GM23338 (cell line): ENCODE measurements around the gene CDC42BPA. TPM values are rescaled to one million over a fixed set of nuclear protein-coding genes. Genes with fewer than 3 reads are reported as not detected.
A peak's percentile ranks its signal among the peaks of the same experiment; 100 is the strongest.

Experiments used
- ATAC-seq: fragments of 200-7000 bp; cut with Tn5 transposase; 3 replicates; pipeline ENCODE4 v1.9.1; 2020
- DNase-seq: peaks from one replicate; pipeline ENCODE4 v3.0.0-alpha.2; 2015; ENCODE audit warnings: low spot score
- H2AFZ ChIP-seq: fragments of 200-600 bp; sonication (generic); 2 replicates; pipeline ENCODE4 v1.8.0; 2016; ENCODE audit warnings: antibody characterized with exemption, mild to moderate bottlenecking, moderate library complexity
- H3F3A ChIP-seq: fragments of 200-600 bp; sonication (generic); replicated peaks from 2 replicates; pipeline ENCODE4 v1.8.0; 2017; ENCODE audit warnings: antibody characterized with exemption, mixed run types, low read depth
- H3K27ac ChIP-seq: fragments of 200-600 bp; sonication (generic); 2 replicates; pipeline ENCODE4 v1.6.1; 2016; ENCODE audit warnings: low read depth
- H3K27me3 ChIP-seq: fragments of 200-600 bp; sonication (generic); 2 replicates; pipeline ENCODE4 v1.8.0; 2016; ENCODE audit warnings: mild to moderate bottlenecking, mixed run types, moderate library complexity; ENCODE audit not compliant: insufficient read depth
- H3K36me3 ChIP-seq: fragments of 200-600 bp; sonication (generic); 2 replicates; pipeline ENCODE4 v1.8.0; 2016; ENCODE audit warnings: mild to moderate bottlenecking; ENCODE audit not compliant: insufficient read depth
- H3K4me1 ChIP-seq: fragments of 200-600 bp; sonication (generic); 2 replicates; pipeline ENCODE4 v1.8.0; 2016; ENCODE audit warnings: mild to moderate bottlenecking, moderate library complexity; ENCODE audit not compliant: insufficient read depth
- H3K4me2 ChIP-seq: fragments of 200-600 bp; sonication (generic); 2 replicates; pipeline ENCODE4 v1.7.1; 2017; ENCODE audit warnings: mixed run types
- H3K4me3 ChIP-seq: fragments of 200-600 bp; sonication (generic); 2 replicates; pipeline ENCODE4 v1.6.1; 2016; ENCODE audit warnings: mixed run types
- H3K79me2 ChIP-seq: fragments of 200-600 bp; sonication (generic); replicated peaks from 2 replicates; pipeline ENCODE4 v1.8.0; 2017; ENCODE audit warnings: mild to moderate bottlenecking; ENCODE audit not compliant: insufficient read depth
- H3K9me2 ChIP-seq: fragments of 200-600 bp; sonication (generic); 2 replicates; pipeline ENCODE4 v1.8.0; 2017; ENCODE audit not compliant: insufficient read depth
- H4K20me1 ChIP-seq: fragments of 200-600 bp; sonication (generic); replicated peaks from 2 replicates; pipeline ENCODE4 v1.8.0; 2017; ENCODE audit warnings: mild to moderate bottlenecking; ENCODE audit not compliant: insufficient read depth
- H3K27ac Mint-ChIP-seq: 2 replicates; pipeline ENCODE4 v1.8.0; 2020; ENCODE audit warnings: inconsistent platforms, mild to moderate bottlenecking, moderate library complexity, mixed read lengths
- H3K27me3 Mint-ChIP-seq: 3 replicates; pipeline ENCODE4 v1.8.0; 2022; ENCODE audit warnings: low read depth, mild to moderate bottlenecking, moderate library complexity, mixed read lengths, inconsistent platforms; ENCODE audit not compliant: insufficient read depth, poor library complexity
- H3K36me3 Mint-ChIP-seq: 3 replicates; pipeline ENCODE4 v1.8.0; 2021; ENCODE audit warnings: low read depth, mild to moderate bottlenecking, inconsistent platforms, moderate library complexity, mixed read lengths
- H3K4me1 Mint-ChIP-seq: 3 replicates; pipeline ENCODE4 v1.8.0; 2020; ENCODE audit warnings: mild to moderate bottlenecking, inconsistent platforms, mixed read lengths
- H3K4me3 Mint-ChIP-seq: 3 replicates; pipeline ENCODE4 v1.8.0; 2021; ENCODE audit warnings: moderate library complexity, mild to moderate bottlenecking, inconsistent platforms, mixed read lengths
- H3K9me3 Mint-ChIP-seq: 3 replicates; pipeline ENCODE4 v1.8.0; 2020; ENCODE audit warnings: moderate library complexity, mild to moderate bottlenecking, inconsistent platforms, mixed read lengths
- JUNB ChIP-seq: IDR thresholded peaks from one replicate; pipeline ENCODE4 v1.6.1; 2016; ENCODE audit warnings: antibody characterized with exemption; ENCODE audit not compliant: unreplicated experiment
- ZNF114 ChIP-seq: fragments of 250-450 bp; sonication (Bioruptor Pico); IDR thresholded peaks from 2 replicates; pipeline ENCODE4 v1.5.0; 2020; ENCODE audit warnings: mild to moderate bottlenecking, moderate library complexity
- polyA plus RNA-seq: library from polyadenylated mRNA; unstranded; fragments of >200 nt; fragmentation: Nextera tagmentation; extraction: Ambion mirVana; gene quantifications from 2 replicates; pipeline ENCODE4 v1.2.1, GENCODE V29; 2016
- total RNA-seq: library from RNA; depleted of rRNA; stranded (reverse); fragments of >200 nt; shearing (Covaris generic); gene quantifications from 2 replicates; pipeline ENCODE4 v1.2.3, GENCODE V29; 2014
- TF ChIP-seq, protein P1 (sequence below): IDR thresholded peaks from one replicate; pipeline ENCODE4 v1.6.1; 2018; ENCODE audit warnings: antibody characterized with exemption; ENCODE audit not compliant: unreplicated experiment
- TF ChIP-seq, protein P2 (sequence below): IDR thresholded peaks from 2 replicates; pipeline ENCODE4 v1.6.1; 2016; ENCODE audit warnings: antibody characterized with exemption
- TF ChIP-seq, protein P3 (sequence below), 2 experiments: fragments of 200-600 bp in 1 of 2; sonication (generic) in 1 of 2; conservative IDR thresholded peaks; 2 replicates each; pipeline versions ENCODE4 v1.5.1 to v1.6.1; 2016 to 2017; ENCODE audit warnings: antibody characterized with exemption in 2 of 2, low read depth in 2 of 2, mild to moderate bottlenecking in 2 of 2, moderate library complexity in 1 of 2

Gene CDC42BPA
- total and polyA plus RNA-seq, 2 experiments from 2014 or later: 17.7 to 40.1 TPM

DNA sequence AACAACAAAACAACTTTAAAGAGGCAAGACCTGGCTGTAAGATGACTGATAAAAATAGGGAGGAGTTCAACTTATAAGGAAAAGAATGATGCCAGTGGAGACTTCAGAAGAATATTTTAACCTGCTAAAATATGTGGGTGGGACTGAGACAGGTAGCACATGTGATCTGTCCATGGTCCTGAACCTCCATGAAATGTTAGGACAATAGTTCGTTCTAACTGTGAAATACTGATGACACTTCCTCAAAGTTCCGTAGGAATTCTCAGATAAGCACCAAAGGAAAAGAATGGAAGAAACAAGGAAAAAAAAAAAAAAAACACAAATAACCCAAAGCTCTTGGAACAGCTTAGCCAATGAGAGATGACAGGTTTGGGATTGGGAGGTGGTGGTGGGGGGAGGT is 44.7 kb downstream of the CDC42BPA start:
- no peaks in the 10 kb centered on the region for H3F3A ChIP-seq
- H3K27me3 Mint-ChIP-seq: no peaks in the 10 kb centered on the region
- H3K4me3 Mint-ChIP-seq: no peak overlapping the region
- peak; percentile 67 for ATAC-seq
- H3K9me2 ChIP-seq: no peaks in the 10 kb centered on the region
- no peaks in the 10 kb centered on the region for H3K4me1 Mint-ChIP-seq
- no peaks in the 10 kb centered on the region for H3K27me3 ChIP-seq
- no peak overlapping the region for H2AFZ ChIP-seq
- H4K20me1 ChIP-seq: peaks cover 3% of the 10 kb centered on the region; the same call in 1 of the 2 replicates
- 0 out of 2 replicates have a peak, but pooled peaks cover 5% of the 10 kb centered on the region for H3K4me1 ChIP-seq
- TF ChIP-seq, protein P1, sequence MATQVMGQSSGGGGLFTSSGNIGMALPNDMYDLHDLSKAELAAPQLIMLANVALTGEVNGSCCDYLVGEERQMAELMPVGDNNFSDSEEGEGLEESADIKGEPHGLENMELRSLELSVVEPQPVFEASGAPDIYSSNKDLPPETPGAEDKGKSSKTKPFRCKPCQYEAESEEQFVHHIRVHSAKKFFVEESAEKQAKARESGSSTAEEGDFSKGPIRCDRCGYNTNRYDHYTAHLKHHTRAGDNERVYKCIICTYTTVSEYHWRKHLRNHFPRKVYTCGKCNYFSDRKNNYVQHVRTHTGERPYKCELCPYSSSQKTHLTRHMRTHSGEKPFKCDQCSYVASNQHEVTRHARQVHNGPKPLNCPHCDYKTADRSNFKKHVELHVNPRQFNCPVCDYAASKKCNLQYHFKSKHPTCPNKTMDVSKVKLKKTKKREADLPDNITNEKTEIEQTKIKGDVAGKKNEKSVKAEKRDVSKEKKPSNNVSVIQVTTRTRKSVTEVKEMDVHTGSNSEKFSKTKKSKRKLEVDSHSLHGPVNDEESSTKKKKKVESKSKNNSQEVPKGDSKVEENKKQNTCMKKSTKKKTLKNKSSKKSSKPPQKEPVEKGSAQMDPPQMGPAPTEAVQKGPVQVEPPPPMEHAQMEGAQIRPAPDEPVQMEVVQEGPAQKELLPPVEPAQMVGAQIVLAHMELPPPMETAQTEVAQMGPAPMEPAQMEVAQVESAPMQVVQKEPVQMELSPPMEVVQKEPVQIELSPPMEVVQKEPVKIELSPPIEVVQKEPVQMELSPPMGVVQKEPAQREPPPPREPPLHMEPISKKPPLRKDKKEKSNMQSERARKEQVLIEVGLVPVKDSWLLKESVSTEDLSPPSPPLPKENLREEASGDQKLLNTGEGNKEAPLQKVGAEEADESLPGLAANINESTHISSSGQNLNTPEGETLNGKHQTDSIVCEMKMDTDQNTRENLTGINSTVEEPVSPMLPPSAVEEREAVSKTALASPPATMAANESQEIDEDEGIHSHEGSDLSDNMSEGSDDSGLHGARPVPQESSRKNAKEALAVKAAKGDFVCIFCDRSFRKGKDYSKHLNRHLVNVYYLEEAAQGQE: peak; percentile 80
- TF ChIP-seq ZNF114 (CRISPR knock-in tag): no peak
- H3K4me3 ChIP-seq: no peak overlapping the region
- H3K9me3 Mint-ChIP-seq: peaks cover 29% of the 10 kb centered on the region
- H3K79me2 ChIP-seq: peaks cover 80% of the 10 kb centered on the region
- peaks cover 29% of the 10 kb centered on the region for H3K36me3 Mint-ChIP-seq
- H3K27ac ChIP-seq: no peak overlapping the region
- no peaks in the 10 kb centered on the region for H3K36me3 ChIP-seq
- H3K4me2 ChIP-seq: no peak overlapping the region
- H3K27ac Mint-ChIP-seq: no peak overlapping the region
- peak; percentile 85 for DNase-seq

DNA sequence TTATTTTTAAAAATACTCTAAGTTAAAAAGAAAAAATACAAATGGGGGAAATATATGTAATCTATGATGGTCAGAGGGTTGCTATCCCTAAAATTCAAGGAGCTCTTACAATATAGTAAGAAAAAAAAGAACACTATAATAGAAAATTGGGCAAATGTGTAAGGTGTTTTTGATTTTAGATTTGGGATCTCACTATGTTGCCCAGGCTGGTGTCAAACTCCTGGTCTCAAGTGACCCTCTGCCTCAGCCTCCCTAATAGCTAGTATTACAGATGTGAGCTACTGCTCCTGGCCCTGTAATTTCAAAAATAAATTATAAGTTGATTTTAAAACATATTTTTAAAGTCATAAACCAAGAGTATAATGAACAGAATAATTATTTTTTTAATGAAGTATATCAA is 45.9 kb downstream of the CDC42BPA start:
- ATAC-seq: no peak
- Histone ChIP-seq H3K4me2 (no peak overlapping the region), H3K79me2 (peaks cover 81% of the 10 kb centered on the region), H3K27ac (no peak overlapping the region), H3K4me1 (0 out of 2 replicates have a peak, but pooled peaks cover 5% of the 10 kb centered on the region), H4K20me1 (peaks cover 7% of the 10 kb centered on the region; the same call in 1 of the 2 replicates), H2AFZ (no peak overlapping the region), H3K27me3 (no peaks in the 10 kb centered on the region), H3F3A (no peaks in the 10 kb centered on the region), H3K9me2 (no peaks in the 10 kb centered on the region), H3K4me3 (no peak overlapping the region), H3K36me3 (no peaks in the 10 kb centered on the region)
- H3K36me3 Mint-ChIP-seq: peaks cover 25% of the 10 kb centered on the region
- no peaks in the 10 kb centered on the region for H3K27me3 Mint-ChIP-seq
- H3K4me1 Mint-ChIP-seq: peaks cover 3% of the 10 kb centered on the region; the same call in 2 of the 3 replicates
- no peak for DNase-seq
- TF ChIP-seq, protein P2, sequence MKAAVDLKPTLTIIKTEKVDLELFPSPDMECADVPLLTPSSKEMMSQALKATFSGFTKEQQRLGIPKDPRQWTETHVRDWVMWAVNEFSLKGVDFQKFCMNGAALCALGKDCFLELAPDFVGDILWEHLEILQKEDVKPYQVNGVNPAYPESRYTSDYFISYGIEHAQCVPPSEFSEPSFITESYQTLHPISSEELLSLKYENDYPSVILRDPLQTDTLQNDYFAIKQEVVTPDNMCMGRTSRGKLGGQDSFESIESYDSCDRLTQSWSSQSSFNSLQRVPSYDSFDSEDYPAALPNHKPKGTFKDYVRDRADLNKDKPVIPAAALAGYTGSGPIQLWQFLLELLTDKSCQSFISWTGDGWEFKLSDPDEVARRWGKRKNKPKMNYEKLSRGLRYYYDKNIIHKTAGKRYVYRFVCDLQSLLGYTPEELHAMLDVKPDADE: no peak
- TF ChIP-seq ZNF114 (CRISPR knock-in tag) (no peak), JUNB (no peak)
- TF ChIP-seq, protein P3, sequence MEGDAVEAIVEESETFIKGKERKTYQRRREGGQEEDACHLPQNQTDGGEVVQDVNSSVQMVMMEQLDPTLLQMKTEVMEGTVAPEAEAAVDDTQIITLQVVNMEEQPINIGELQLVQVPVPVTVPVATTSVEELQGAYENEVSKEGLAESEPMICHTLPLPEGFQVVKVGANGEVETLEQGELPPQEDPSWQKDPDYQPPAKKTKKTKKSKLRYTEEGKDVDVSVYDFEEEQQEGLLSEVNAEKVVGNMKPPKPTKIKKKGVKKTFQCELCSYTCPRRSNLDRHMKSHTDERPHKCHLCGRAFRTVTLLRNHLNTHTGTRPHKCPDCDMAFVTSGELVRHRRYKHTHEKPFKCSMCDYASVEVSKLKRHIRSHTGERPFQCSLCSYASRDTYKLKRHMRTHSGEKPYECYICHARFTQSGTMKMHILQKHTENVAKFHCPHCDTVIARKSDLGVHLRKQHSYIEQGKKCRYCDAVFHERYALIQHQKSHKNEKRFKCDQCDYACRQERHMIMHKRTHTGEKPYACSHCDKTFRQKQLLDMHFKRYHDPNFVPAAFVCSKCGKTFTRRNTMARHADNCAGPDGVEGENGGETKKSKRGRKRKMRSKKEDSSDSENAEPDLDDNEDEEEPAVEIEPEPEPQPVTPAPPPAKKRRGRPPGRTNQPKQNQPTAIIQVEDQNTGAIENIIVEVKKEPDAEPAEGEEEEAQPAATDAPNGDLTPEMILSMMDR (conservative IDR thresholded peaks at IDR 0.05; ENCODE audit: low read depth in 2 of 2): no peak
- H3K27ac Mint-ChIP-seq: no peak overlapping the region
- no peak overlapping the region for H3K4me3 Mint-ChIP-seq
- peaks cover 26% of the 10 kb centered on the region for H3K9me3 Mint-ChIP-seq
